Neural progenitor cell (in vitro differentiated cells): ENCODE measurements around the gene TREX2. TPM values are rescaled to one million over a fixed set of nuclear protein-coding genes. Genes with fewer than 3 reads are reported as not detected.

Experiments
- DNase-seq: peaks from one replicate; pipeline ENCODE4 v3.0.0-alpha.2; 2016; ENCODE audit warnings: low spot score
- H2AFZ ChIP-seq: fragments of 200-600 bp; sonication (generic); replicated peaks from 2 replicates; pipeline ENCODE4 v1.6.1; 2016; ENCODE audit warnings: antibody characterized with exemption
- H3F3A ChIP-seq: fragments of 200-600 bp; sonication (generic); 2 replicates; pipeline ENCODE4 v1.6.1; 2016; ENCODE audit warnings: antibody characterized with exemption, low read depth
- H3K27ac ChIP-seq: fragments of 200-600 bp; sonication (generic); 2 replicates; pipeline ENCODE4 v1.5.1; 2016; ENCODE audit warnings: mild to moderate bottlenecking
- H3K27me3 ChIP-seq: fragments of 200-600 bp; sonication (generic); 2 replicates; pipeline ENCODE4 v1.6.1; 2016; ENCODE audit warnings: mild to moderate bottlenecking, moderate library complexity
- H3K36me3 ChIP-seq: fragments of 200-600 bp; sonication (generic); 2 replicates; pipeline ENCODE4 v1.5.1; 2016
- H3K4me1 ChIP-seq: fragments of 200-600 bp; sonication (generic); 2 replicates; pipeline ENCODE4 v1.6.1; 2016; ENCODE audit warnings: mixed run types
- H3K4me2 ChIP-seq: fragments of 200-600 bp; sonication (generic); 2 replicates; pipeline ENCODE4 v1.6.1; 2016
- H3K4me3 ChIP-seq: fragments of 200-600 bp; sonication (generic); 2 replicates; pipeline ENCODE4 v1.5.1; 2016
- H3K79me2 ChIP-seq: fragments of 200-600 bp; sonication (generic); 2 replicates; pipeline ENCODE4 v1.6.1; 2016; ENCODE audit warnings: low read depth
- H3K9ac ChIP-seq: fragments of 200-600 bp; sonication (generic); 2 replicates; pipeline ENCODE4 v1.6.1; 2016
- H3K9me3 ChIP-seq: fragments of 200-600 bp; sonication (generic); 2 replicates; pipeline ENCODE4 v1.5.1; 2016; ENCODE audit warnings: low read depth
- H4K20me1 ChIP-seq: fragments of 200-600 bp; sonication (generic); 2 replicates; pipeline ENCODE4 v1.6.1; 2016; ENCODE audit warnings: low read depth
- H3K27ac Mint-ChIP-seq: 3 replicates; pipeline ENCODE4 v1.8.0; 2021; ENCODE audit warnings: mixed read lengths
- H3K27me3 Mint-ChIP-seq: 2 replicates; pipeline ENCODE4 v1.8.0; 2022; ENCODE audit warnings: low read depth, mild to moderate bottlenecking, inconsistent platforms, moderate library complexity, mixed read lengths; ENCODE audit not compliant: insufficient read depth
- H3K36me3 Mint-ChIP-seq: 3 replicates; pipeline ENCODE4 v1.8.0; 2021; ENCODE audit warnings: mixed read lengths
- H3K4me1 Mint-ChIP-seq: 3 replicates; pipeline ENCODE4 v1.8.0; 2021; ENCODE audit warnings: mixed read lengths
- H3K4me3 Mint-ChIP-seq: 3 replicates; pipeline ENCODE4 v1.8.0; 2021; ENCODE audit warnings: mild to moderate bottlenecking, moderate library complexity, mixed read lengths
- H3K9me3 Mint-ChIP-seq: 3 replicates; pipeline ENCODE4 v1.8.0; 2020; ENCODE audit warnings: mixed read lengths
- CTCF ChIP-seq: fragments of 200-600 bp; sonication (generic); IDR thresholded peaks from 2 replicates; pipeline ENCODE4 v1.5.1; 2017; ENCODE audit warnings: antibody characterized with exemption, mild to moderate bottlenecking
- EZH2 ChIP-seq: fragments of 200-600 bp; sonication (generic); IDR thresholded peaks from 2 replicates; pipeline ENCODE4 v1.6.1; 2017; ENCODE audit warnings: antibody characterized with exemption, mild to moderate bottlenecking, moderate library complexity
- EZH2phosphoT487 ChIP-seq: fragments of 200-600 bp; sonication (generic); IDR thresholded peaks from 2 replicates; pipeline ENCODE4 v1.6.1; 2017; ENCODE audit warnings: antibody characterized with exemption
- total RNA-seq: library from RNA; depleted of rRNA; stranded (reverse); fragments of >200 nt; gene quantifications from 2 replicates; pipeline ENCODE4 v1.2.3, GENCODE V29; 2015; ENCODE audit warnings: low replicate concordance

TREX2 gene
- total RNA-seq, 1 donor from 2014 or later = not detected

GRCh38 chrX:153477901-153478300 lies 32.0 kb upstream of the TREX2 start:
- DNase-seq = no peak
- Mint-ChIP-seq H3K4me3 (no peak overlapping the region), H3K4me1 (no peaks in the 10 kb centered on the region), H3K27ac (no peak overlapping the region), H3K36me3 (no peaks in the 10 kb centered on the region), H3K9me3 (peaks cover 16% of the 10 kb centered on the region), H3K27me3 (peaks cover 7% of the 10 kb centered on the region)
- Histone ChIP-seq H3K9me3 (no peaks in the 10 kb centered on the region), H3K27me3 (peaks cover 22% of the 10 kb centered on the region), H4K20me1 (no peaks in the 10 kb centered on the region), H3K36me3 (no peaks in the 10 kb centered on the region), H3K4me3 (no peak overlapping the region), H3K9ac (no peak overlapping the region), H2AFZ (no peak overlapping the region), H3K79me2 (no peaks in the 10 kb centered on the region), H3K27ac (no peak overlapping the region), H3F3A (no peaks in the 10 kb centered on the region), H3K4me2 (no peak overlapping the region), H3K4me1 (no peaks in the 10 kb centered on the region)
- no peak for TF ChIP-seq EZH2
- TF ChIP-seq EZH2phosphoT487 = no peak
- TF ChIP-seq CTCF = no peak

GRCh38 chrX:153477364-153477857 lies 31.6 kb upstream of the TREX2 start:
- H3K36me3 Mint-ChIP-seq = no peaks in the 10 kb centered on the region
- Histone ChIP-seq H3F3A (no peaks in the 10 kb centered on the region), H3K4me3 (no peak overlapping the region), H3K4me1 (no peaks in the 10 kb centered on the region), H3K79me2 (no peaks in the 10 kb centered on the region), H3K4me2 (no peak overlapping the region), H4K20me1 (no peaks in the 10 kb centered on the region), H3K36me3 (no peaks in the 10 kb centered on the region), H3K27ac (no peak overlapping the region), H3K27me3 (peaks cover 22% of the 10 kb centered on the region), H3K9me3 (no peaks in the 10 kb centered on the region), H3K9ac (no peak overlapping the region), H2AFZ (no peak overlapping the region)
- H3K9me3 Mint-ChIP-seq = peaks cover 19% of the 10 kb centered on the region
- TF ChIP-seq CTCF = no peak
- TF ChIP-seq EZH2phosphoT487 = no peak
- TF ChIP-seq EZH2 = no peak
- no peak overlapping the region for H3K4me3 Mint-ChIP-seq
- no peak for DNase-seq
- H3K27me3 Mint-ChIP-seq = peaks cover 7% of the 10 kb centered on the region
- H3K4me1 Mint-ChIP-seq = no peaks in the 10 kb centered on the region
- no peak overlapping the region for H3K27ac Mint-ChIP-seq

- Mint-ChIP-seq H3K27me3 (peaks cover 7% of the 10 kb centered on the region), H3K4me3 (no peak overlapping the region), H3K9me3 (peaks cover 23% of the 10 kb centered on the region), H3K27ac (no peak overlapping the region), H3K36me3 (no peaks in the 10 kb centered on the region), H3K4me1 (no peaks in the 10 kb centered on the region)
- no peaks in the 10 kb centered on the region for H3K36me3 ChIP-seq
- no peaks in the 10 kb centered on the region for H3K4me1 ChIP-seq
- H3K9me3 ChIP-seq = no peaks in the 10 kb centered on the region
- no peaks in the 10 kb centered on the region for H3F3A ChIP-seq
- no peak overlapping the region for H3K4me3 ChIP-seq
- H4K20me1 ChIP-seq = no peaks in the 10 kb centered on the region
- H3K27ac ChIP-seq = no peak overlapping the region
- no peak overlapping the region for H2AFZ ChIP-seq
- H3K27me3 ChIP-seq = peaks cover 22% of the 10 kb centered on the region
- H3K4me2 ChIP-seq = no peak overlapping the region
- H3K9ac ChIP-seq = no peak overlapping the region
- no peaks in the 10 kb centered on the region for H3K79me2 ChIP-seq
- DNase-seq = no peak
- TF ChIP-seq EZH2phosphoT487 (no peak), EZH2 (no peak), CTCF (no peak)
Measured at GRCh38 chrX:153476666-153477363, 31.0 kb upstream of the TREX2 start.
